HG03571 (cell line): ENCODE measurements around the gene AHSG.
A peak's percentile ranks its signal among the peaks of the same experiment; 100 is the strongest.
"Not testable (repeated sequence)": the region's sequence is repeated elsewhere in the genome, so short reads cannot be mapped to it uniquely, and the experiment has no call there.

Experiments
- ATAC-seq: cut with Tn5 transposase; IDR thresholded peaks from one replicate; pipeline ENCODE4 v1.9.1; 2021; ENCODE audit not compliant: unreplicated experiment

The AHSG gene

GRCh38 chr3:186614597-186615483, 2.0 kb downstream of the AHSG start:
- peak; percentile 57 for ATAC-seq

GRCh38 chr3:186616299-186616617, 3.4 kb downstream of the AHSG start:
- ATAC-seq: no peak

GRCh38 chr3:186617036-186617946, 4.4 kb downstream of the AHSG start:
- ATAC-seq: peak; percentile 94

- no peak for ATAC-seq
Observed at GRCh38 chr3:186618318-186618938, 5.6 kb downstream of the AHSG start.

- no peak for ATAC-seq
Observed at GRCh38 chr3:186619787-186620212, 6.9 kb downstream of the AHSG start.

- ATAC-seq: no peak
Observed at GRCh38 chr3:186620213-186621092, 7.6 kb downstream of the AHSG start.

GRCh38 chr3:186621894-186622650, 9.2 kb downstream of the AHSG start:
- no peak for ATAC-seq

- no peak for ATAC-seq
Observed at GRCh38 chr3:186622651-186623310, 9.9 kb downstream of the AHSG start.

GRCh38 chr3:186624598-186624997, 11.7 kb downstream of the AHSG start:
- no peak for ATAC-seq

- ATAC-seq: no peak
Observed at GRCh38 chr3:186625600-186626042, 12.8 kb downstream of the AHSG start.

GRCh38 chr3:186626254-186626847, 13.5 kb downstream of the AHSG start:
- no peak for ATAC-seq

GRCh38 chr3:186627852-186628414, 15.1 kb downstream of the AHSG start:
- ATAC-seq: no peak

GRCh38 chr3:186628756-186629155, 15.9 kb downstream of the AHSG start:
- no peak for ATAC-seq

GRCh38 chr3:186630950-186631641, 18.2 kb downstream of the AHSG start:
- no peak for ATAC-seq

GRCh38 chr3:186633481-186633880, 20.6 kb downstream of the AHSG start:
- no peak for ATAC-seq

GRCh38 chr3:186634207-186634606, 21.3 kb downstream of the AHSG start:
- ATAC-seq: not testable (repeated sequence)

- no peak for ATAC-seq
Observed at GRCh38 chr3:186635532-186635931, 22.7 kb downstream of the AHSG start.

GRCh38 chr3:186636536-186636935, 23.7 kb downstream of the AHSG start:
- ATAC-seq: no peak
